CD1c-positive myeloid dendritic cell (primary cell): ENCODE data around the gene TRMT2B.
"Not testable (repeated sequence)": the region's sequence is repeated elsewhere in the genome, so short reads cannot be mapped to it uniquely, and the experiment has no call there.

ENCODE experiments used
- DNase-seq: peaks from one replicate; pipeline ENCODE4 v3.0.0-alpha.2; 2016; ENCODE audit errors: extremely low spot score

Gene TRMT2B

DNA sequence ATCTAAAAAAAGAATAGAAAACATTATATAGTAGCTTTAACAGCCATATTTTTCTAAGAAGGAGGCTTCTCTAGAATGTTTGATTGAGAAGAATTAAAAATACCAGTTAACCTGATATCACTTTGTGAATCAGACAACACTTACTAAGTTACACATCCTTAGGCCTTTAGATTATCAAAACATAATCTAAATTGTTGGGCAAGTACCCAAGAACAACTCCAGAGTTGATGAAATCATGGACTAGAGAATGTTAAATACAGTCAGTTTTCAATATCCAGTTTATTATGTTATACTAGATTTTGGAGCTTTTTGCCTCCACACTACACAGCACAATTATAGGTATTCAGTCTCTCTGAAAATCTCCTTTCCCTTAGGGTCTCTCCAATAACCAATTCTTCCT, 42.8 kb downstream of the TRMT2B start:
- DNase-seq = no peak

DNA sequence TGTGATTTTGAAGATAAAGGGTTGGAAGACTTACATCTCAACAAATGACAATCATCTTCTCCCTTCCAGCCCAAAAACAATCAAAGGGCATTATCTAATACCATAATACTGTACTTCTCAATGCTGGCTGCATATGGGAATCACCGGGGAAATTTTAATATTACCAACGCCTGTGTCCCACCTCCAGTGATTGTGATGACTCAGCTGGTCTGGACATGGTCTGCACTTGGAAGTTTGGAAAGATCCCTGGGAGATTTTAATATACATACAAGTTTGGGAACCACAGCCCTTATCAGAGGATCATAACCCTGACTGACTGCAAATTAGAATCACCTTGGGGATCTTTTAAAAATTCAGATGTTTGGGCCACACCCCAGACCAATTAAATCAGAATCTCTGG, 52.5 kb downstream of the TRMT2B start:
- DNase-seq = no peak

DNA sequence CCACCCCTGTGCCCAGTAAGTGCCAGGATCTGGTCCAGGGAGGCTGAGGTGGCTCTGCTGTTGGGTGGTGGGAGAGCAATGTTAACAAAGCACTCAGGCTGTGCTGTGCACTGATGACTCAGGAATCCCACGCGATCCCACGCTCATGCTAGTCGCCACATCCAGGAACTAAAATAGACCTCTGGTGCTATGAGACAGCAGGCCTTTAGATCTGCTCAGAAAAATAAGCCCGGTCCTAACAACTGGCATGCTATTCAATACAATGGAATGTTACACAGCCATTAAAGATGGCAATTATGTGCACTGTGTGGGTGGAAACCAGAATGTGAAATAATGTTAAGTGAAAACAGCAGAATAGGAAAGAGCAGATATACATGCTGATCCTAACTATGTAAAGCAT, 56.4 kb downstream of the TRMT2B start:
- DNase-seq = no peak

DNA sequence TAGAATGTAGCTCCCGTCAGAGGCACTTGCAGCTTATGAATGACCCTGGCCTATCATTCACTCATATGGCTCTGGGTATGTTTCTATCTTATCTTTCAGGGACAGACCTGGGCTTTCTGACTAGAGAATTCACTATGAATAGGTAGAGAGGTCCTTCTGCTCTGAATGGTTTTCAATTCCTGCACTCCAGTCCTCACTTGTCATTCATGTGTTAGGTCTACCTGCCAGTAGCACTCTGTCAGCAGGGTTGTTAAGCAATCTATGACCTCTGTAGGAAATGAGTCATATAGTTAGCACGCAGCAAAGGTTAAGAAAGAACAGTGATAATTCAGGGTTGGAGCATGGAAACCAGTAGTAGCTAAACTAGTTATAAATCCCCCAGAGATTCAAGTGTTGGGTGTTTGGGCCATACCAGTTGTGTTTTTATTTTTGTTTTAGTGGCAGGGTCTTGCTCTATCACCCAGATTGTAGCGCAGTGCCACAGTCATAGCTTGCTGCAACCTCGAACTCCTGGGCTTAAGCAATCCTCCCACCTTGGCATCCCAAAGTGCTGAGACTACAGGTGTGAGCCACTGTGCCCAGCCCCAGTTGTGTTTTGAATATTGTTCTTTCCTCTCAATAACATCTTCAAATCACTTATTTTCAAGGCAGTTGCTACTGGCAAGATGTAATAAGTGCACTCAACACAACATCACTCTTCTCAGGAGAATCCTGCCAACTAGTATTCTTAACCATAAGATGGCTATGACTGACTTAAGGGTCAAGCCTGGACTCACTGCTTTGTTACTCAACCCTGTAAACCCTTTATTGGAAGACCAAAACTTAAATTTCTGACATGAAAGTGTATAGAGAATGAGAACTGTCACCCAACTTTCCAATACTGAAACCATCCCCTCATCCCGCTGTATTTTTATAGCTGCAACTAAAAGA, 57.3 kb downstream of the TRMT2B start:
- no peak for DNase-seq

DNA sequence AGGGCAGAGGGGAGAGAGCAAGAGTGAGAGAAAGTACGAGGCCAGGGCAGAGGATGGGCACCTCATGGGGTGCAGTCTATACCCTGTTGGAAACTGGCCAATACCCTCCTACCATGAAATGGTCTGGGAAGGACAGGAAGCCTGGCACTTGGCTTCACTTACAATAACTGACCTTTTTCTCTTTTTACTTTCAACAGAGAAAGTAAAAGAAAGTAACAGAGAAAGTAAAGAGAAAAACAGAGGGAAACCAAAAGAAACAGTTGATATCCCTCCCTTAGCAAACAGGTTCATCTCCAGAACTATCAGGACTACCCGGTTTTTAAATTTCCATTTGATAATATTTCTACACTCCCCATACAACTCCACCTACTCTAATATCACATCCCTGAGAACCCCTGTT, 61.8 kb downstream of the TRMT2B start:
- no peak for DNase-seq

DNA sequence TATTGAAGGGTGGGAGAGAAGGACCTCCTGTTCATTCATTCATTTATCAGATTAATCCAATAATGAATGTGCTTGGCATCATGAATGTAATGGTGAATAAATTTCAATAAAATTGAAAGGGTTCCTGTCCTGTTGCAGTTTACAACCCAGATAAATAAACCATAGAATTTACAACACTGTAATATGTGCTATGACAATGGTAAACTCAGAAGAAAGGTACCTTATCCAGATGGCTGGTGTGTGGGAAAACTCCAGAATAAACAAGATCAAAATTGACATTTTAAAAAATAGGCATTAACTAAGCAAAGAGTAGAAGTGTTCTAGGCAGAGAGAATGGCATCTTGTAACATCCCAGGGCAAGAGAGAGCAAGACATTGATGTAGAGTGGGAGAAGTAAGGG, 67.1 kb downstream of the TRMT2B start:
- DNase-seq = no peak

DNA sequence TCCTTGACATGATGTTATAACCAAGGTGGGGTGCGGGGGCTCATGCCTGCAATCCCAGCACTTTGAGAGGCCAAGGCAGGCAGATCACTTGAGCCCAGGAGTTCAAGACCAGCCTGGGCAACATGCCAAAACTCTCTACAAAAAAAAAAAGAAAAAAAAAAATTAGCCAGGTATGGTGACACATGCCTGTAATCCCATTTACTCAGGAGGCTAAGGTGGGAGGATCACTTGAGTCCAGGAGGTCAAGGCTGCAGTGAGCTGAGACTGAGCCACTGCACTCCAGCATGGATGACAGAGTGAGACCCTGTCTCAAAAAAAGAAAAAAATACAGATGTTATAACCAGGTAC, 70.4 kb downstream of the TRMT2B start:
- not testable (repeated sequence) for DNase-seq

DNA sequence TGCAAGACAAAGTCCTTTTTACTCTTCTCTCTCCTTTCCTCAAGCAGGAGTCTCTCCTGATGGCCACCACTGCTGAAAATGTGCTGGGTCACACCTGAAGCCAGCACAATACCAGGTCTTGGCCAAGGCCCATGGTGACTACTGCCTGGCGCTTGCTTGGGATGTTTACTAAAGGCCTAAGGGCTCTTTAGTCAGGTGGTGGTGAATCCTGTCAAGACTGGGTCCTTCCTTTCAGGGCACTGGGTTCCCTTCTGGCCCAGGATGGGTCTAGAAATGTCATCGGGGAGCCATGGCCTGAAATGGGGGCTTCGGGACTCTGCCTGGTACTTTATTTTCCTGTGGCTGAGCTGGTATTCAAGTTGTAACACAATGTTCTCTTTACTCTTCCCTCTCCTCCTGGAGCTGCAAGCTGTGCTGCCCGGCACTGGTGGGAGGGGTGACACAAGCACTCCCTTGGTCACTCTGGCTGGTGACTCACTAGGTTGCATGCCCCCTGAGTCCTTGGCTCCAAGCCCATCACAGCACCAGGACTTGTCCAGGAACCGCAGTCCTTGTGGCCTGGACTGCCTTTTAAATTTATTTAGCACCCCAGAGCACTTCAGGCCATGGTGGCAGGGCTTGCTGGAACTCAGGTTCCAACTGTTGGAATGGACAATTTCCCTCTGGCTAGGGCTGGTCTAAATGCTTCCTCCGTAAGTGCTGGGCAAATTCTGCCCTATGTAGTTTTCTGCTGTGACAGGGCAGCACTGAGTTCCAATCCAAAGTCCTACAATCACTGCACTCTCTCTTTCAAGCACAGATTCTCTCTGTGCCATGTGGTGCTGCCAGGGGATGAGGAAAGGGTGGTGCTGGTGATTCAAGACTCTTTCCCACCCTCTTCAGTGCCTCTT, 71.1 kb downstream of the TRMT2B start:
- DNase-seq = no peak

DNA sequence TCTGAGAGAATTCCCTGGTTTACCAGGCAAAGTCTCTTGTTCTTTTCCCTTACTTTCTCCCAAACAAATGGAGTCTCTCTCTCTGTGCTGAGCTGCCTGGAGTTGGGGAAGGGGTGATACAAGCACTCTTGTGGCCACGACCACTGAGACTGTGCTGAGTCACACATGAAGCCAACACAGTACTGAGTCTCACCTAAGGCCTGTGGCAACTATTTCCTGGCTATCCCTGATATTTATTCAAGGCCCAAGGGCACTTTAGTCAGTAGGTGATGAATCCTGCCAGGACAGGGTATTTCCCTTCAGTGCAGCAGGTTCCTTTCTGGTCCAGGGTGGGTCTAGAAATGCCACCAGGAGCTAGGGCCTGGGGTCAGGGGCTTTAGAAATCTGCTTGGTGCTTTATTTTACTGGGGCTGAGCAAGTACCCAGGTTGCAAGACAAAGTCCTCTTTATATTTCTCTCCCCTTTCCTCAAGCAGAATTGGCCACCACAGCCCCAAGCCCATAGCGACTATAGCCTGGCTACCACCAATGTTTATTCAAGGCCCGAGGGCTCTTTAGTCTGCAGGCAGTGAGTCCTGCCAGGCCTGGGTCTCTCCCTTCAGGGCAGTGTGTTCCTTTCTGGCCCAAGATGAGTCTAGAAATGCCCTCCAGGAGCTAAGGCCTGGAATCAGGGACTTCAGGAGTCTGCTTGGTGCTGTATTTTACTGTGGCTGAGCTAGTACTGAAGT, 71.9 kb downstream of the TRMT2B start:
- no peak for DNase-seq

DNA sequence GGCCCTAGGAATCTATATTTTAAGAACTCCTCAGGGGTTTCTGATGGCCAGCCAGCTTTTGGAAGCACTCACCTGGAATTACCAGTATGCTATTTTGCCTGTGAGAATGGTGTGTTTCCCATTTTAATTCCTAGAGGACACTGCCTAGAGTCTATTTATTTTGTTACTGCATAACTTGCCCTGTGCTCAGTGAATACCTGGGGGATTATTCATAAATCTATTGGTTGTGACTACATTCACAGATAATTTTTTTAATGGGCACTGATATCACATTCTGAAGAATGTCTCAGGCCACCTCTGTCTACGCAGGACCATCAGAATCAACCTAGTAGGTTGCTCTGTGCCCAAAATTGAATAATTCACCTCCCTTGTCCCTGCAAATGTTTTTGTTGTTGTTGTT, 75.7 kb downstream of the TRMT2B start:
- DNase-seq = no peak

DNA sequence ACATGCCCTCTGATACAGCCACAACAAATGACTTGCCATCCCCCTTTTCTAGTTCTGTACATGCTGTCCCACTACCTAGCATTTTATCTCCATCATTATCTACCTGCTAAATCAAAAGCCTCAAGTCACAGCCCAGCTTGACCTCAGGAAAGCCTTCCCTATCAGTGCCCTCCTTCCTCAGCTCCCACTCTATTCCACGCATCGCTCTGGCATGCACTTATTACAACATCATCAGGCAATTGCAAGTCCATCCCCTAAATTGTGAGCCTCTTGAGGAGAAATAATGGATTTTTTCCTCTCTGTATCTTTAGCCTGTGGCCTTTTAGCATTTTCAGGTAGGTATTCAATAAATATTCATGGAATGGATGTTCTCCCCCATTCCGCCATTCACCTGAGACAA, 76.7 kb downstream of the TRMT2B start:
- DNase-seq = no peak

DNA sequence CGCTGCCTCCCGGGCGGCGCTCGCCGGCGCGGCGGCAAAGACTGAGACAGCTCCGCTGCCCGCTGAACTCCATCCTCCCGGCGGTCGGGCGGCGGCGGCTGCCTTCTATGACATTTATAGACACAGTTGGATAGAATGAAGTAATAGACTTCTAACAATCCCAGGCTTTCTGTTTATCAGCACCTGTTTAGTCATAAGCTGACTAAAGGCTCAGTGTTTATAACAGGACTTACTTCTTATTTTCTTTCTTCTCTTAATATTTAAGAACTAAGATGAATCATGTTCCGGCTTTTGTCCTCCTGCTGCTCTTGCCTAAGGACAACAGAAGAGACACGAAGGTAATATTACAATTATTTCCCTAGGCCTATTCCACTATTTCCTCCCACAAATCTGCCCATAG, 78.5 kb downstream of the TRMT2B start:
- DNase-seq = no peak

DNA sequence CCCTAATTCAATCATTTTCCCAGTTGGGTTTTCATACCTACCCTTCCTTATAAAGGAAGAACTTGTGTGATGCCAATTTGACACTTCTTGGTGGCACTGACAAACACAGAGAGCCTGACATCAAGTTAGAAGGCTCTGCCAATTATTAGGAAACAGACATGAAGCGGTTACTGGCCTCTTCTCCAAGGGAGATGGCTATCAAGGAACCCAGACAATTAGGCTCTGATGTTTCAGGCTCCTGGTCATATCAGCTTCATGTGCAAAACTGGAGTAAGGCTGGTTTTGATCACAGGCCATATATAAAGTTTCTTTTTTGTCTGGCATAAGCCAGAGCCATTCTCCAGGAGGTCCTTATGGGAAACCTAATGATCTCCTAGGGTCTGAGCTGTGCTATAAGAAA, 82.0 kb downstream of the TRMT2B start:
- DNase-seq = no peak

DNA sequence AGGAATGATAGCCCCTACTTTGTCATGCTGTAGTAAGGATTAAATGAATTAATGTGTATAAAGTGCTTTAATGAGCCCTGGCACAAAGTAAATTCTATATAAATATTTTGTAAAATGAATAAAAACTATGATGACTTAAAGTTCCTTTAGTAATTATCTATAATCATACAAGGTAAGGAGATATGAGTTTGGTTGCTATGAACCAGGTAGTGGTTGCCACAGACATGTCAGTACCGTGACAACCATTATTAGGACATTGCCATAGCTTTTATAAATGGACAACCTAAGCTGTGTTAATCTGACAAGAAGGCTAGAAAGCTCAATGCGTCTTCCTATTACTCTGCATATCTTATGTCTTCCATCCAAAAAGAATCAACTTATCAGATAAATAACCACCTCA, 82.5 kb downstream of the TRMT2B start, which contains the start of gene ARL13A:
Gene ARL13A, plus strand, starts transcription at position 301 of the 400 bp plus-strand sequence. CDS start 3,982 bp downstream, outside the sequence.
- no peak for DNase-seq

DNA sequence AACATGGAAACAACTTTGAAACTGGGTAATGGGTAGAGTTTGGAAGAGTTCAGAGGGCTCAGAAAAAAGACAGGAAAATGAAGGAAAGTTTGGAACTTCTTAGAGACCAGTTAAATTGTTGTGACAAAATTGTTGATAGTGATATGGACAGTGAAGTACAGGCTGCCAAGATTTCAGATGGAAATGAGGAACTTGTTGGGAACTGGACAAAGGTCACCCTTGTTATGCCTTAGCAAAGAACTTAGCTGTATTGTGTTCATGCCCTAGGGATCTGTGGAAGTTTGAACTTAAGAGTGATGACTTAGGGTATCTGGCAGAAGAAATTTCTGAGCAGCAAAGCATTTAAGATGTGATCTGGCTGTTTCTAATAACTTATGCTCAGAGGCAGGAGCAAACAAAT, 87.5 kb downstream of the TRMT2B start:
- DNase-seq = no peak

DNA sequence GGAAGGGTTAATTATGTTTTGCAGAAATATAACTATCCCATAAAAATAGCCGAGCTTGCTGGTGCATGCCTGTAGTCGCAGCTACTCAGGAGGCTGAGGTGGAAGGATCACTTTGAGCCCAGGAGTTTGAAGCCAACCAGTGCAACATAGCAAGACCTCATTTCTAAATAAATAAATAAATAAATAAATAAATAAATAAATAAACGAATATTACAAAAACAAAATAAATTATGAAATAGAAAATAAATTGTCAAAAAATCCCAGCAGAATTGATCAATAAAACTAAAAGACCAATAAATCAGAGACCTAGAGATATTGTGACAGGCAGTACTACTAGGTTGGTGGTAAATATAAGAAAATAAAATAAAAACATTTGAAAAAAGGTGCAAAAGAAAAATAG, 89.1 kb downstream of the TRMT2B start:
- DNase-seq = no peak
